Vagina (tissue), 2 donors: ENCODE measurements around the gene TENM4.

Experiments used
- CTCF ChIP-seq, 3 experiments: fragments of 450-650 bp in 2 of 3; fragments of 200-600 bp in 1 of 3; sonication (generic) in 1 of 3; IDR thresholded peaks; one replicate each; pipeline ENCODE4 v1.5.1; 2017 to 2019; ENCODE audit warnings: antibody characterized with exemption in 3 of 3, mild to moderate bottlenecking in 2 of 3, moderate library complexity in 2 of 3
- POLR2A ChIP-seq, 2 donors: fragments of 450-650 bp; IDR thresholded peaks; one replicate each; pipeline ENCODE4 v1.6.1; 2017; ENCODE audit warnings: antibody characterized with exemption in 2 of 2, mild to moderate bottlenecking in 2 of 2, moderate library complexity in 2 of 2
- POLR2AphosphoS5 ChIP-seq, 2 donors: sonication (generic); formaldehyde crosslinking; IDR thresholded peaks; one replicate each; pipeline ENCODE4 v1.9.0; 2017; ENCODE audit warnings: antibody characterized with exemption in 2 of 2, mild to moderate bottlenecking in 2 of 2, low read depth in 1 of 2; ENCODE audit not compliant: insufficient read depth in 1 of 2

DNA sequence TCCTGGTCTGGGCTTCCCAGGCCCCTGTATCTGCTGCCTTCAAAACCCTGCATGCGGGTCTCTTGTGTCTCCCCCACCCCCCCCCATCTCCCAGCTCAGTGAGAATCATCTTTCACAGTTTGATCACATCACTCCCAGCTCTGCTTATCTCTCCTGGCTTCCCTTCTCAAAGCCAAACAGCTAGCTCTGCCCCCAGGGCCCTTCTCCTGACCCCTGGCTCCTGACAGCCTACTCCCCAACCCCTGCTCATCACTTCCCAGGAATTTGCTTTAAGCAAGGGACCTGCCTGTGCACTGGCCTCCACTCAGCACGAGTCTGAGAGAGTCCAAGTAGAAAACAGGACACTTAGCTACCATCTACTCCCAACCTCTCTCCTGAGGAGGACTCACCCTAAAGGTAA, 342.7 kb downstream of the TENM4 start:
- no peak for TF ChIP-seq CTCF (IDR thresholded peaks at IDR 0.05)
- no peak for TF ChIP-seq POLR2A (IDR thresholded peaks at IDR 0.05)
- TF ChIP-seq POLR2AphosphoS5 (IDR thresholded peaks at IDR 0.05; ENCODE audit: insufficient read depth in 1 of 2, low read depth in 1 of 2) = no peak
